Upper lobe of left lung (tissue), 6 donors: Measurements from ENCODE around the gene LTBP4. TPM values are rescaled to one million over a fixed set of nuclear protein-coding genes. Genes with fewer than 3 reads are reported as not detected.
A peak's percentile ranks its signal among the peaks of the same experiment; 100 is the strongest.
"Not testable (repeated sequence)": the region's sequence is repeated elsewhere in the genome, so short reads cannot be mapped to it uniquely, and the experiment has no call there.

Source experiments
- ATAC-seq, 2 donors: fragments of 200-7000 bp; cut with Tn5 transposase; one replicate each; pipeline ENCODE4 v1.9.1; 2022; ENCODE audit warnings: mild to moderate bottlenecking in 2 of 2, moderate library complexity in 2 of 2; ENCODE audit not compliant: low FRiP score in 2 of 2
- DNase-seq, 2 donors: peaks; one replicate each; pipeline ENCODE4 v3.0.0-alpha.2; 2019 to 2020
- H3K27ac ChIP-seq, 4 donors: fragments of 200-600 bp; sonication (generic); one replicate each; pipeline ENCODE4 v1.5.1; 2016 to 2019
- H3K27me3 ChIP-seq, 4 donors: fragments of 200-600 bp; sonication (generic); one replicate each; pipeline ENCODE4 v1.5.1; 2017 to 2019
- H3K36me3 ChIP-seq, 4 donors: fragments of 200-600 bp; sonication (generic); one replicate each; pipeline ENCODE4 v1.5.1; 2016 to 2019
- H3K4me1 ChIP-seq, 4 donors: fragments of 200-600 bp; sonication (generic); one replicate each; pipeline ENCODE4 v1.5.1; 2018 to 2019
- H3K4me3 ChIP-seq, 4 donors: fragments of 200-600 bp; sonication (generic); one replicate each; pipeline ENCODE4 v1.5.1; 2017 to 2019; ENCODE audit warnings: mild to moderate bottlenecking in 2 of 4, moderate library complexity in 1 of 4
- H3K9me3 ChIP-seq, 4 donors: fragments of 200-600 bp; sonication (generic); one replicate each; pipeline ENCODE4 v1.5.1; 2018 to 2019
- CTCF ChIP-seq, 6 experiments: fragments of 450-650 bp in 4 of 6; fragments of 200-600 bp in 2 of 6; sonication (generic) in 2 of 6; IDR thresholded peaks; one replicate each; pipeline ENCODE4 v1.5.1; 2016 to 2019; ENCODE audit warnings: antibody characterized with exemption in 6 of 6
- EP300 ChIP-seq, 4 donors: sonication (generic); formaldehyde crosslinking; IDR thresholded peaks; one replicate each; pipeline ENCODE4 v1.5.1; 2017; ENCODE audit warnings: antibody characterized with exemption in 4 of 4, control low read depth in 2 of 4
- POLR2A ChIP-seq, 4 donors: fragments of 450-650 bp; IDR thresholded peaks; one replicate each; pipeline ENCODE4 v1.5.1; 2016 to 2017; ENCODE audit warnings: antibody characterized with exemption in 4 of 4, mild to moderate bottlenecking in 2 of 4
- POLR2AphosphoS5 ChIP-seq, 2 donors: sonication (generic); formaldehyde crosslinking; IDR thresholded peaks; one replicate each; pipeline ENCODE4 v1.5.1; 2017; ENCODE audit warnings: antibody characterized with exemption in 2 of 2
- WGBS, 2 donors: methylation state at CpG; one replicate each; pipeline ENCODE4 v1.1.5; 2017 to 2018; 5-methylcytosine and 5-hydroxymethylcytosine counted together
- total RNA-seq, 6 donors: library from RNA; depleted of rRNA in 4 of 6; stranded (reverse); fragments of >200 nt in 4 of 6; gene quantifications; one replicate each; pipeline versions ENCODE4 v1.1.0 to v1.2.1, GENCODE V29; 2016 to 2021
- donor health status: DM: no; HTN: no; CAD: no; lungs with moderate emphysema.
- donor health status: DM: no; HTN: yes; CAD: no; lungs with severe emphysema.

LTBP4 gene
- total RNA-seq, 6 donors from 2014 or later: 125 to 541 (median 401) TPM

GRCh38 chr19:40646743-40647254 lies 45.6 kb downstream of the LTBP4 start:
- H3K4me1 ChIP-seq: peaks cover 13 to 28% (median 17%) of the 10 kb centered on the region in 4 donors
- no peak for DNase-seq
- no peaks in the 10 kb centered on the region for H3K27me3 ChIP-seq
- no peak overlapping the region for H3K4me3 ChIP-seq
- peak overlapping the region; percentile 62 to 81 (median 75) for H3K27ac ChIP-seq
- no peaks in the 10 kb centered on the region for H3K9me3 ChIP-seq
- no peaks in the 10 kb centered on the region for H3K36me3 ChIP-seq
- no peak for ATAC-seq
- no peak for TF ChIP-seq EP300 (IDR thresholded peaks at IDR 0.05)
- TF ChIP-seq POLR2A (IDR thresholded peaks at IDR 0.05): no peak
- TF ChIP-seq POLR2AphosphoS5 (IDR thresholded peaks at IDR 0.05): no peak
- no peak for TF ChIP-seq CTCF (IDR thresholded peaks at IDR 0.05)
- 59 to 63% methylated on average over 5 of the region's 5 CpGs for WGBS, 2 donors

- H3K36me3 ChIP-seq, H3K9me3 ChIP-seq, H3K4me3 ChIP-seq, H3K27me3 ChIP-seq, ATAC-seq, DNase-seq: not testable (repeated sequence)
- H3K4me1 ChIP-seq: peaks cover 12 to 23% (median 20%) of the 10 kb centered on the region in 4 donors
- 91 to 93% methylated on average over 9 of the region's 9 CpGs for WGBS, 2 donors
- H3K27ac ChIP-seq: peak overlapping the region in 3 of 4 donors; percentile 17 to 57 (median 49)
Measured at GRCh38 chr19:40649903-40650675, 48.9 kb downstream of the LTBP4 start.

DNA sequence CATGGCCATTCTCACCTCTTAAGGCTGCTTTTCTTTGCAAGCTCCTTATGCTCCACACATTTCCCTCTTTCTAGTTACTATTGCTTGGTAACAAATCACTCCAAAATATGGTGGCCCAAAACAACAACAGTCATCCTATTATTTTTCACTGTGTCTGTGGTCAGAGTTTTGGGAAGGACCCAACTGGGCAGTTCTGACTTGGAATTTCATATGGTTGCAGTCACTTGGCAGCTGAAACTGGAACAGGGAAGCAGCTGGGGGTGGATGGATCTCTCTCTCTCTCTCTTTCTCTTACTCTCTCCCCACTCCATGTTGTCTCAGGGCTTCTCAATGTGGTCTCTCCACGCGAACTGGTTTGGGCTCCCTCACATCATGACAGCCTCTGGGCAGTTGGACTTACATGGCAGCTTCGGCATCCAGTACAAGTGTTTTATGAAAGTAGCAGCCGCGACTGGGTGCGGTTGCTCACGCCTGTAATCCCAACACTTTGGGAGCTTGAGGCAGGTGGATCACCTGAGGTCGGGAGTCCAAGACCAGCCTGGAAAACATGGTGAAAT lies 49.7 kb downstream of the LTBP4 start:
- ATAC-seq: peak; percentile 47 to 80
- Histone ChIP-seq H3K36me3 (no peaks in the 10 kb centered on the region), H3K27me3 (no peaks in the 10 kb centered on the region), H3K27ac (peak overlapping the region; percentile 4 to 57 (median 44)), H3K9me3 (no peaks in the 10 kb centered on the region), H3K4me3 (no peak overlapping the region), H3K4me1 (peaks cover 8 to 16% (median 15%) of the 10 kb centered on the region in 4 donors)
- DNase-seq: no peak
- no peak for TF ChIP-seq POLR2AphosphoS5 (IDR thresholded peaks at IDR 0.05)
- no peak for TF ChIP-seq CTCF (IDR thresholded peaks at IDR 0.05)
- TF ChIP-seq EP300 (IDR thresholded peaks at IDR 0.05): no peak
- TF ChIP-seq POLR2A (IDR thresholded peaks at IDR 0.05): no peak
- WGBS, 2 donors: 84 to 89% methylated on average over 8 of the region's 8 CpGs

GRCh38 chr19:40652303-40652702 lies 51.1 kb downstream of the LTBP4 start:
- 84 to 92% methylated on average over 11 of the region's 11 CpGs for WGBS, 2 donors
- ATAC-seq, H3K36me3 ChIP-seq, DNase-seq, H3K9me3 ChIP-seq, H3K27ac ChIP-seq, H3K4me3 ChIP-seq, H3K27me3 ChIP-seq: not testable (repeated sequence)
- peaks cover 0 to 10% (median 7%) of the 10 kb centered on the region in 4 donors for H3K4me1 ChIP-seq

GRCh38 chr19:40655684-40656083 lies 54.5 kb downstream of the LTBP4 start:
- not testable (repeated sequence) for H3K27ac ChIP-seq, H3K4me1 ChIP-seq, ATAC-seq, DNase-seq, H3K9me3 ChIP-seq, H3K4me3 ChIP-seq, H3K36me3 ChIP-seq, H3K27me3 ChIP-seq
- WGBS, 2 donors: 81 to 85% methylated on average over 7 of the region's 7 CpGs

DNA sequence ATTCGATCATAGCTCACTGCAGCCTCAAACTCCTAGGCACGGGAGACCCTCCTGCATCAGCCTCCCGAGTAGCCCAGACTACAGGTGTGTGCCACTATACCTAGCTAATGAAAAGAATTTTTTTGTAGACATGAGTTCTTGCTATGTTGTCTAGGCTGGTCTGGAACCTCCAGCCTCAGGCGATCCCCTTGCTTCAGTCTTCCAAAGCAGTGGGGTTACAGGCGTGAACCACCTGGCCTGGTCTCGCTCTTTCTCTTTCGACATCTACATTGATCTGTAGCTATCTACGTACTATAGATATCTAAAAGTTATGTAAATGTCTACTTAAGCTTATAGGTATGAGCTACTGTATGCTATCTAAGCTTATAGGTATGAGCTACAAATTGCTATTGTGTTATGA lies 56.9 kb downstream of the LTBP4 start:
- no peak for ATAC-seq
- Histone ChIP-seq H3K4me3 (no peak overlapping the region), H3K4me1 (peaks cover 2 to 9% (median 3%) of the 10 kb centered on the region in 4 donors), H3K27me3 (no peaks in the 10 kb centered on the region), H3K9me3 (no peaks in the 10 kb centered on the region), H3K27ac (no peak overlapping the region), H3K36me3 (no peaks in the 10 kb centered on the region)
- WGBS, 2 donors: 92 to 97% methylated on average over 8 of the region's 8 CpGs
- no peak for DNase-seq
- no peak for TF ChIP-seq CTCF (IDR thresholded peaks at IDR 0.05)
